Psoas muscle (tissue), 8 donors: Measurements from ENCODE around the gene DGKB. TPM values are rescaled to one million over a fixed set of nuclear protein-coding genes. Genes with fewer than 3 reads are reported as not detected.

Experiments used
- ATAC-seq, 4 donors: fragments of 200-7000 bp; cut with Tn5 transposase; one replicate each; pipeline ENCODE4 v1.9.1; 2020; ENCODE audit warnings: moderate library complexity in 3 of 4, mild to moderate bottlenecking in 2 of 4
- DNase-seq, 2 donors: peaks; one replicate each; pipeline ENCODE4 v3.0.0-alpha.2; 2020
- H3K27ac ChIP-seq: fragments of 200-600 bp; one replicate; pipeline ENCODE4 v1.8.0; 2022
- H3K27me3 ChIP-seq, 3 donors: fragments of 200-600 bp in 1 of 3; one replicate each; pipeline versions ENCODE4 v1.6.1 to v1.8.0; 2013 to 2022; ENCODE audit warnings: low read length in 2 of 3, mild to moderate bottlenecking in 2 of 3, moderate library complexity in 1 of 3; ENCODE audit not compliant: insufficient read depth in 3 of 3
- H3K36me3 ChIP-seq, 2 donors: fragments of 200-600 bp in 1 of 2; one replicate each; pipeline versions ENCODE4 v1.6.1 to v1.8.0; 2013 to 2022; ENCODE audit warnings: low read depth in 1 of 2, mild to moderate bottlenecking in 1 of 2, moderate library complexity in 1 of 2; ENCODE audit not compliant: insufficient read depth in 1 of 2
- H3K4me1 ChIP-seq: fragments of 200-600 bp; one replicate; pipeline ENCODE4 v1.8.0; 2022
- H3K4me3 ChIP-seq: fragments of 200-600 bp; one replicate; pipeline ENCODE4 v1.8.0; 2022; ENCODE audit warnings: mild to moderate bottlenecking
- H3K9me3 ChIP-seq: fragments of 200-600 bp; one replicate; pipeline ENCODE4 v1.8.0; 2022
- WGBS, 3 donors: extraction: QIAGEN DNeasy Blood & Tissue Kit; methylation state at CpG; one replicate each; pipeline versions ENCODE4 v1.1.6 to v1.1.7; 2013; 5-methylcytosine and 5-hydroxymethylcytosine counted together
- intact Hi-C, 2 donors: fragments of 100-400 bp; cut with DNase I; formaldehyde crosslinking; loops; one replicate each; pipeline versions ENCODE4 v1.11.0 to v1.14.2; 2022
- polyA plus RNA-seq, 3 donors: library from polyadenylated mRNA; stranded (reverse); fragments of 200-250 nt; gene quantifications; one replicate each; pipeline ENCODE4 v1.2.3, GENCODE V29; 2013
- total RNA-seq, 4 donors: library from RNA; stranded (reverse); fragmentation: NEBNext Ultra II Directional in 2 of 4; extraction: Animal tissue kit (Norgen Biotek cat#: 25700) in 2 of 4; gene quantifications; one replicate each; pipeline versions ENCODE4 v1.2.1 to v1.2.4, GENCODE V29; 2021 to 2023
- TF ChIP-seq, protein P1 (sequence below): fragments of 200-600 bp; IDR thresholded peaks from one replicate; pipeline ENCODE4 v1.8.0; 2022; ENCODE audit warnings: antibody characterized with exemption
- donor health status: healthy with polysubstance abuse.
- donor health status: DM: no; HTN: no; CAD: no; lungs with moderate emphysema.
- donor health status: Bipolar disorder and iron deficiency.
- donor health status: healthy.
- donor health status: DM: yes; HTN: yes; CAD: no.
- donor health status: DM: no; HTN: no; CAD: no.
- donor health status: DM: no; HTN: no; CAD: no.
- donor health status: DM: yes; HTN: yes; CAD: no.

DGKB gene
- total and polyA plus RNA-seq, 7 donors: 0.01 to 0.26 (median 0.04) TPM; not detected in 2

DNA sequence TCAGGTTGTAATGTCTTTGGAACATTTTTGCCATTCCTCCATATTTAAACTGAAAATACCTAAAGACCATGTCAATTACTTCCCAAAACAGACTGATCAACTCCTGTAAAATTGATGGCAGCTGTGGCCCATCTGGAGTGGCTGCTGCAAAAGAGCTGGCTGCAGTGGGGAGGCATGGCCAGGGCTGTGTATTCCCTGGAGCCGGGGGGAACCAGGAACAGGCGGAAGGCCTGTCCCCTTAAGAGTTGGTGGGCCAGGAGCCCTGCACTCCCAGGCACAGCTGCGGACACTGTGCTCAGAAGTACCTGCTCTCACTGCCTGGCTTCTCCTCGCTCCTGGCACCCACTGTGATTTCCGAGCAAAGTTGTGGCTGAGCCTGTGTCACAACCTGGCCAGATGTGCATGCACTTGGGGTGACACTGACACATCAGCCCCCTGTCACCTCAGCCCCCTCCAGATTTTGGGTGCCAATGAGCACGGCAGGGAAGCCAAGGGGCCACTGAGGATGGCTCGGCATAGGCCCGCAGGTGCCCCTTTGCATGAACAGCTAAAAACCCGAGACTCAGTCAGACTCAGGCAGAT lies 116.1 kb downstream of the DGKB start:
- Histone ChIP-seq H3K4me3 (no peak overlapping the region), H3K27ac (no peak overlapping the region), H3K36me3 (no peaks in the 10 kb centered on the region), H3K9me3 (no peaks in the 10 kb centered on the region), H3K4me1 (no peaks in the 10 kb centered on the region), H3K27me3 (no peaks in the 10 kb centered on the region)
- 74 to 82% (median 76%) methylated on average over 9 of the region's 9 CpGs for WGBS, 3 donors
- TF ChIP-seq, protein P1, sequence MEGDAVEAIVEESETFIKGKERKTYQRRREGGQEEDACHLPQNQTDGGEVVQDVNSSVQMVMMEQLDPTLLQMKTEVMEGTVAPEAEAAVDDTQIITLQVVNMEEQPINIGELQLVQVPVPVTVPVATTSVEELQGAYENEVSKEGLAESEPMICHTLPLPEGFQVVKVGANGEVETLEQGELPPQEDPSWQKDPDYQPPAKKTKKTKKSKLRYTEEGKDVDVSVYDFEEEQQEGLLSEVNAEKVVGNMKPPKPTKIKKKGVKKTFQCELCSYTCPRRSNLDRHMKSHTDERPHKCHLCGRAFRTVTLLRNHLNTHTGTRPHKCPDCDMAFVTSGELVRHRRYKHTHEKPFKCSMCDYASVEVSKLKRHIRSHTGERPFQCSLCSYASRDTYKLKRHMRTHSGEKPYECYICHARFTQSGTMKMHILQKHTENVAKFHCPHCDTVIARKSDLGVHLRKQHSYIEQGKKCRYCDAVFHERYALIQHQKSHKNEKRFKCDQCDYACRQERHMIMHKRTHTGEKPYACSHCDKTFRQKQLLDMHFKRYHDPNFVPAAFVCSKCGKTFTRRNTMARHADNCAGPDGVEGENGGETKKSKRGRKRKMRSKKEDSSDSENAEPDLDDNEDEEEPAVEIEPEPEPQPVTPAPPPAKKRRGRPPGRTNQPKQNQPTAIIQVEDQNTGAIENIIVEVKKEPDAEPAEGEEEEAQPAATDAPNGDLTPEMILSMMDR: no peak
- DNase-seq: no peak
- ATAC-seq: peak in 1 of 4 donors; percentile 22
- intact Hi-C loops: no loop called here

DNA sequence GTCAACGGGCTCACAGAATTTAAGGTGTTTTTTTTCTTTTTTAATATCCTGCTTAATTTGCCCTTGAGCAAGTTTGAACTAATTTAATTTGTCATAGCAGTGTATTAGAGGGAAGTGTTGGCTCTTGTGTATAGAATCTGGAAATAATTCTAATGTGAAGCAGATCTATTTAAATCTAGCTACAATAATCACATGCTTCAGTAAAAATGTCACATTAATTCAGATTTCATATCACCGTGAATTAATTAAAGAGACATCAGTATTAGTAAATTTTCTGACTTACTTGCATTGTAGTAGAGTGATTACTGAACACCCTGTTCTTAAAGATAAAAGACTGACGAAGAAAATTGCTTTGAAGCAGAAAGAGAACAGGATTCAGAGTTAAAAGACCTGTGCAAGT lies 124.7 kb downstream of the DGKB start:
- 82 to 89% (median 84%) methylated on average over 3 of the region's 3 CpGs for WGBS, 3 donors
- Histone ChIP-seq H3K4me1 (no peaks in the 10 kb centered on the region), H3K9me3 (no peaks in the 10 kb centered on the region), H3K4me3 (no peak overlapping the region), H3K27ac (no peak overlapping the region), H3K36me3 (no peaks in the 10 kb centered on the region), H3K27me3 (no peaks in the 10 kb centered on the region)
- intact Hi-C loops: no loop called here
- DNase-seq (no peak), ATAC-seq (no peak)
- TF ChIP-seq, protein P1: no peak

DNA sequence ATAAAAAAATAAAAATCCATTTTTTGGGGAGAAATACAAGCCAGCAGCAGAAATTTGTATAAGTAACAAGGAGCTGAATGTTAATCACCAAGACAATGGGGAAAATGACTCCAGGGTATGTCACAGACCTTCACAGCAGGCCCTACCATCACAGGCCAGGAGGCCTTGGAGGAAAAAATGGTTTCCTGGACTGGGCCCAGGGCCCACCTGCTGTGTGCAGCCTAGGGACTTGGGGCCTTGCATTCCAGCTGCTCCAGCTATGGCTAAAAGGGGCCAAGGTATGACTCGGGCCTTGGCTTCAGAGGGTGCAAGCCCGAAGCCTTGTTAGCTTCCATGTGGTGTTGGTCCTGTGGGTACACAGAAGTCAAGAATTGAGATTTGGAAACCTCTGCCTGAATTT lies 126.3 kb downstream of the DGKB start:
- H3K4me1 ChIP-seq: no peaks in the 10 kb centered on the region
- no peak for DNase-seq
- no peak overlapping the region for H3K27ac ChIP-seq
- TF ChIP-seq, protein P1: no peak
- no peak overlapping the region for H3K4me3 ChIP-seq
- WGBS, 3 donors: 50 to 65% (median 54%) methylated on average over 2 of the region's 2 CpGs
- no peaks in the 10 kb centered on the region for H3K27me3 ChIP-seq
- H3K36me3 ChIP-seq: no peaks in the 10 kb centered on the region
- intact Hi-C loops: no loop called here
- ATAC-seq: no peak
- no peaks in the 10 kb centered on the region for H3K9me3 ChIP-seq

DNA sequence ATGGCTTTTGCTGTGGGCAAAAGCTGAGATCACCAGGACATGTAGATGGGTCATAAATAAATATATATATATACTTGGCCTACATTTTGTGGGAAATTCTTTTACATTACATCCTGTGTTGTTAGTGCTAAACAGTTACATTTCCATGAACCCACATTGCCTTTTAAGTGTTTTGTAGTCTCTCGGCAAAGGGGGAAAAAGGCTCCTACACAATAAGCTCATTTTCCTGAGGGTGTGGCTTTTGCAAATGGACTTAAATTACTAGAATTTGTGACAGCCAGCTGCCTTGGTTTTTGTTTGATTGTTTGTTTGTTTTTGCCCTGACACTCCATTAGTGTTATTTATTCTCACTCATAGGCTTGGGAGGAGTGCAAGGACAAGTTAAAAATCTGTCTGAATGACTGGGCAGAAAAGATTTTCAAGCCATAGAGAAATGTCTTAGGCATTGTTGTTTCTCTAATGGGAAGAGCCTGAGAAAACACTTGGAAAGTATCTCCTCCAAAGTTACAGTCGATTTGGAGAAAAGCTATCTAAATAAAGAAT lies 128.8 kb downstream of the DGKB start:
- H3K27me3 ChIP-seq: no peaks in the 10 kb centered on the region
- no peaks in the 10 kb centered on the region for H3K36me3 ChIP-seq
- H3K9me3 ChIP-seq: no peaks in the 10 kb centered on the region
- WGBS, 3 donors: 72 to 77% (median 76%) methylated on average over 2 of the region's 2 CpGs
- DNase-seq (no peak), ATAC-seq (no peak)
- intact Hi-C loops: no loop called here
- H3K4me3 ChIP-seq: no peak overlapping the region
- H3K4me1 ChIP-seq: no peaks in the 10 kb centered on the region
- H3K27ac ChIP-seq: no peak overlapping the region
- TF ChIP-seq, protein P1: no peak

DNA sequence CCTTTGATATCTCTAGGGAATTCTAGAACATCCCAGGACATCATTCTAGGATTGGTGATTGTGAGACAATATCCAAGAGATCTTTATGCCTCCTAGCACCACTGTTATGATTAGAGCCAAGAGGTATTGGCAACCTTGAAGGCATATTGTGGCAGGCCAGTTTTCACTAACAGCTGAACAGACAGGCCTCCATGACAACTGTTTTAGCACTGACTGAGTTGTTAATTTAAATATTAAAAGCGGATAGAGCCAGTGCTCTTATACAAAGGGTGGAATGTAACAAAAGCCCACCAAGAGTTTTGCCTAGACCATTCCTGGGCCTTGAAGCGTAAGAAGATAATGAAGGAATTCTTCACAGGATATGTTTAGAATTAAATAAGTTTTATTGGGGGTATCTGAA lies 131.9 kb downstream of the DGKB start:
- intact Hi-C loops: no loop called here
- Histone ChIP-seq H3K36me3 (no peaks in the 10 kb centered on the region), H3K4me3 (no peak overlapping the region), H3K27ac (no peak overlapping the region), H3K27me3 (no peaks in the 10 kb centered on the region), H3K9me3 (no peaks in the 10 kb centered on the region), H3K4me1 (no peaks in the 10 kb centered on the region)
- DNase-seq: no peak
- ATAC-seq: no peak
- 67 to 86% (median 70%) methylated on average over 2 of the region's 2 CpGs for WGBS, 3 donors
- TF ChIP-seq, protein P1: no peak
